Sigmoid colon (tissue), 4 donors: ENCODE data around the gene ZSCAN12.

Experiments used
- POLR2A ChIP-seq, 2 donors: fragments of 450-650 bp; IDR thresholded peaks; one replicate each; pipeline ENCODE4 v1.6.1; 2016; ENCODE audit warnings: antibody characterized with exemption in 2 of 2, mild to moderate bottlenecking in 2 of 2, moderate library complexity in 2 of 2
- POLR2AphosphoS5 ChIP-seq, 4 donors: sonication (generic); formaldehyde crosslinking; IDR thresholded peaks; one replicate each; pipeline ENCODE4 v1.6.1; 2017; ENCODE audit warnings: antibody characterized with exemption in 4 of 4
- TF ChIP-seq, protein P1 (sequence below), 4 experiments: fragments of 450-650 bp in 3 of 4; fragments of 200-600 bp in 1 of 4; IDR thresholded peaks; one replicate each; pipeline ENCODE4 v1.5.1; 2016 to 2019; ENCODE audit warnings: antibody characterized with exemption in 4 of 4, mild to moderate bottlenecking in 3 of 4, moderate library complexity in 2 of 4

DNA sequence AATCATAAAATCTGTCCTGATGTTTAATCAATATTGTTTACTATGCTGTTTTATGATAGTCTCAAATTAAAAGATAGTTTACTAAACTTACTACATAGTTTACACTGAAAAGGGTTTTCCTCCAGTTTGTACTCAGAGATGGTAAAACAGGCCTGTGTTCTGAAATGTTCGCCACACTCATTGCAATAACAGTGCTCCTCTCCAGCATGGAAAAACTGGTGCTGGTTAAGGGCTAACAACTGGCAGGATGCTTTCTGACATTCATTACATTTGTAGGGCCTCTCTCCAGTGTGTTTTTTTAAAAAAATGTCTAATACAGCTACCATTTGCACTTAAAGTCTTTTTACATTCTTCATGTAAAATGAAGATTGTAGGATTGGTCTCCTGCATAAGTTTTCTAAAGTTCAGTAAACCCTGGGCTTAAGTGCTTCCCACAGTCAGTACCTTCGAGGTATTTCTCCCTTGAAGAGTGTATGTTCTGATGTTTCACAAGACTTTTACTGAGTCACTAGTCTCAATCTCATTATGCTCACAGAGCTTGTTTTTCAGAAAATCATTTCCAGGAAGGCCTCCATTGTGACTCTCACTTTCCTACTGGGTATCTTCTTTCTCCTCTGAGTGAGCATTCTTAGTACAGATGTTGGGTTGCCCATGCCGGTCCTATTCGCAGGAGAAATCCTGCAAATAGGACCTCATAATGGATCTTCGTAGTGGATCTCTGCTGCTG, 8.7 kb upstream of the ZSCAN12 start:
- TF ChIP-seq, protein P1, sequence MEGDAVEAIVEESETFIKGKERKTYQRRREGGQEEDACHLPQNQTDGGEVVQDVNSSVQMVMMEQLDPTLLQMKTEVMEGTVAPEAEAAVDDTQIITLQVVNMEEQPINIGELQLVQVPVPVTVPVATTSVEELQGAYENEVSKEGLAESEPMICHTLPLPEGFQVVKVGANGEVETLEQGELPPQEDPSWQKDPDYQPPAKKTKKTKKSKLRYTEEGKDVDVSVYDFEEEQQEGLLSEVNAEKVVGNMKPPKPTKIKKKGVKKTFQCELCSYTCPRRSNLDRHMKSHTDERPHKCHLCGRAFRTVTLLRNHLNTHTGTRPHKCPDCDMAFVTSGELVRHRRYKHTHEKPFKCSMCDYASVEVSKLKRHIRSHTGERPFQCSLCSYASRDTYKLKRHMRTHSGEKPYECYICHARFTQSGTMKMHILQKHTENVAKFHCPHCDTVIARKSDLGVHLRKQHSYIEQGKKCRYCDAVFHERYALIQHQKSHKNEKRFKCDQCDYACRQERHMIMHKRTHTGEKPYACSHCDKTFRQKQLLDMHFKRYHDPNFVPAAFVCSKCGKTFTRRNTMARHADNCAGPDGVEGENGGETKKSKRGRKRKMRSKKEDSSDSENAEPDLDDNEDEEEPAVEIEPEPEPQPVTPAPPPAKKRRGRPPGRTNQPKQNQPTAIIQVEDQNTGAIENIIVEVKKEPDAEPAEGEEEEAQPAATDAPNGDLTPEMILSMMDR (IDR thresholded peaks at IDR 0.05): no peak
- TF ChIP-seq POLR2A (IDR thresholded peaks at IDR 0.05): no peak
- no peak for TF ChIP-seq POLR2AphosphoS5 (IDR thresholded peaks at IDR 0.05)
